ENCODE results near the gene KIF17. TPM values are rescaled to one million over a fixed set of nuclear protein-coding genes. Genes with fewer than 3 reads are reported as not detected.

The KIF17 gene
- total and polyA plus RNA-seq, 9 donors: 0.56 to 6.2 (median 2.2) TPM

- TF ChIP-seq CTCF (IDR thresholded peaks at IDR 0.05) (no peak), POLR2A (IDR thresholded peaks at IDR 0.05) (no peak), EP300 (IDR thresholded peaks at IDR 0.05) (no peak)
- H3K36me3 ChIP-seq: no peaks in the 10 kb centered on the region
- DNase-seq: no peak
- H3K27me3 ChIP-seq: no peaks in the 10 kb centered on the region
- intact Hi-C loops (cut with DNase I): no loop called here
- no peaks in the 10 kb centered on the region for H3K9me3 ChIP-seq
- peaks cover 6% of the 10 kb centered on the region for H3K4me1 ChIP-seq (ENCODE audit: insufficient read depth)
- H3K4me3 ChIP-seq: no peak overlapping the region
- no peak overlapping the region for H3K27ac ChIP-seq
- 85 to 89% (median 87%) methylated on average over 12 of the region's 12 CpGs for WGBS, 3 donors
Observed at GRCh38 chr1:20665726-20666125, 52.1 kb downstream of the KIF17 start.

- TF ChIP-seq EP300 (IDR thresholded peaks at IDR 0.05): no peak
- TF ChIP-seq POLR2A (IDR thresholded peaks at IDR 0.05): no peak
- TF ChIP-seq CTCF (IDR thresholded peaks at IDR 0.05): no peak
- intact Hi-C loops (cut with DNase I): no loop called here
- Histone ChIP-seq H3K4me1 (ENCODE audit: insufficient read depth) (peaks cover 10% of the 10 kb centered on the region), H3K4me3 (no peak overlapping the region), H3K36me3 (no peaks in the 10 kb centered on the region), H3K27ac (no peak overlapping the region), H3K27me3 (no peaks in the 10 kb centered on the region), H3K9me3 (no peaks in the 10 kb centered on the region)
- no peak for DNase-seq
- WGBS, 3 donors: 24 to 54% (median 29%) methylated on average over 12 of the region's 12 CpGs
Observed at GRCh38 chr1:20663969-20664715, 53.7 kb downstream of the KIF17 start.

GRCh38 chr1:20663365-20663764 is 54.4 kb downstream of the KIF17 start:
- WGBS, 3 donors: 94 to 100% (median 97%) methylated on average over 1 of the region's 1 CpG
- peaks cover 10% of the 10 kb centered on the region for H3K4me1 ChIP-seq (ENCODE audit: insufficient read depth)
- H3K9me3 ChIP-seq: no peaks in the 10 kb centered on the region
- intact Hi-C loops (cut with DNase I): no loop called here
- H3K36me3 ChIP-seq: no peaks in the 10 kb centered on the region
- DNase-seq: no peak
- no peak overlapping the region for H3K27ac ChIP-seq
- TF ChIP-seq EP300 (IDR thresholded peaks at IDR 0.05): no peak
- no peak for TF ChIP-seq CTCF (IDR thresholded peaks at IDR 0.05)
- TF ChIP-seq POLR2A (IDR thresholded peaks at IDR 0.05): no peak
- no peaks in the 10 kb centered on the region for H3K27me3 ChIP-seq
- H3K4me3 ChIP-seq: no peak overlapping the region

GRCh38 chr1:20662110-20662475 is 55.7 kb downstream of the KIF17 start:
- H3K27me3 ChIP-seq: no peaks in the 10 kb centered on the region
- H3K9me3 ChIP-seq: no peaks in the 10 kb centered on the region
- intact Hi-C loops (cut with DNase I): no loop called here
- no peaks in the 10 kb centered on the region for H3K36me3 ChIP-seq
- no peak for DNase-seq
- H3K27ac ChIP-seq: peak overlapping the region; percentile 27 to 78
- 49 to 59% (median 54%) methylated on average over 7 of the region's 7 CpGs for WGBS, 3 donors
- peaks cover 10% of the 10 kb centered on the region for H3K4me1 ChIP-seq (ENCODE audit: insufficient read depth)
- no peak for TF ChIP-seq EP300 (IDR thresholded peaks at IDR 0.05)
- TF ChIP-seq CTCF (IDR thresholded peaks at IDR 0.05): no peak
- no peak for TF ChIP-seq POLR2A (IDR thresholded peaks at IDR 0.05)
- peak overlapping the region; percentile 65 for H3K4me3 ChIP-seq
